SKM-1 treated with dmso at 0.1 percent for 144 hours (cell line): ENCODE results near the gene OTUD5.
A peak's percentile ranks its signal among the peaks of the same experiment; 100 is the strongest.
"Not testable (repeated sequence)": the region's sequence is repeated elsewhere in the genome, so short reads cannot be mapped to it uniquely, and the experiment has no call there.

Source experiments
- DNase-seq: peaks from one replicate; lab custom pipeline; 2025; ENCODE audit not compliant: unreplicated experiment; lab: John Stamatoyannopoulos, UW

OTUD5 gene, protein sequence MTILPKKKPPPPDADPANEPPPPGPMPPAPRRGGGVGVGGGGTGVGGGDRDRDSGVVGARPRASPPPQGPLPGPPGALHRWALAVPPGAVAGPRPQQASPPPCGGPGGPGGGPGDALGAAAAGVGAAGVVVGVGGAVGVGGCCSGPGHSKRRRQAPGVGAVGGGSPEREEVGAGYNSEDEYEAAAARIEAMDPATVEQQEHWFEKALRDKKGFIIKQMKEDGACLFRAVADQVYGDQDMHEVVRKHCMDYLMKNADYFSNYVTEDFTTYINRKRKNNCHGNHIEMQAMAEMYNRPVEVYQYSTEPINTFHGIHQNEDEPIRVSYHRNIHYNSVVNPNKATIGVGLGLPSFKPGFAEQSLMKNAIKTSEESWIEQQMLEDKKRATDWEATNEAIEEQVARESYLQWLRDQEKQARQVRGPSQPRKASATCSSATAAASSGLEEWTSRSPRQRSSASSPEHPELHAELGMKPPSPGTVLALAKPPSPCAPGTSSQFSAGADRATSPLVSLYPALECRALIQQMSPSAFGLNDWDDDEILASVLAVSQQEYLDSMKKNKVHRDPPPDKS

DNA sequence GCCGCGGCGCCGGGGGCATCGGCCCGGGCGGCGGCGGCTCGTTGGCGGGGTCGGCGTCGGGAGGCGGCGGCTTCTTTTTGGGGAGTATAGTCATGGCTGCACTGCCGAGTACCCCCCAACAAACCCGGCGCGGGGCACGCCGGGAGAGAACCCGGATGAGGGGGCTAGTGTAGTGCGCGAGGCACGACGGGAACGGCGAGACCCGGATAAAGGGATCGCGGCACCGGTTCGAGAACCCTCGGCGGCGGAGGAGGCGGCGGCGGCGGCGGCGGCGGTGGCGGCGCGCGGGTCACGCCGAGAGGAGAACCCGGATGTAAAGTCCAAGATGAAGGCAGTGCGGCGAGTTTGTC, at the start of gene OTUD5:
OTUD5 (minus strand) TSS at position 131 of the 350 bp plus-strand sequence; CDS start at position 94, 37 bp downstream.
- DNase-seq = no peak

DNA sequence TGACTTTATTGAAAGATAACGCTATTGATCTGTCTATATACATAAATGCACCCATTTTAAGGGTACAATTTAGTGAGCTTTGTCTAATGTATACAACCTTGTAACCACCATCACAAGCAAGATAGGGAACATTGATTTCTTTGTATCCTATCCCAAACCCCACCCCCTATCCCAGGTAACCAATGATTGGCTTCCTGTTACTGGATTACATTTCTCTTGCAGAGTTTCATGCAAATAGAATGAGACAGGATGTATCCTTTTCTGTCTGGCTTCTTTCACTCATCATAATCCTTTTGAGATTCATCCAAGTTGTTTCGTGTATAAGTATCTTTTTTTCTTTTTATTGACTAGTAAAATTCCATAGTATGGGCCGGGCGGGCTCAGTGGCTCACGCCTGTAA, 46.3 kb upstream of the OTUD5 start:
- DNase-seq = no peak

DNA sequence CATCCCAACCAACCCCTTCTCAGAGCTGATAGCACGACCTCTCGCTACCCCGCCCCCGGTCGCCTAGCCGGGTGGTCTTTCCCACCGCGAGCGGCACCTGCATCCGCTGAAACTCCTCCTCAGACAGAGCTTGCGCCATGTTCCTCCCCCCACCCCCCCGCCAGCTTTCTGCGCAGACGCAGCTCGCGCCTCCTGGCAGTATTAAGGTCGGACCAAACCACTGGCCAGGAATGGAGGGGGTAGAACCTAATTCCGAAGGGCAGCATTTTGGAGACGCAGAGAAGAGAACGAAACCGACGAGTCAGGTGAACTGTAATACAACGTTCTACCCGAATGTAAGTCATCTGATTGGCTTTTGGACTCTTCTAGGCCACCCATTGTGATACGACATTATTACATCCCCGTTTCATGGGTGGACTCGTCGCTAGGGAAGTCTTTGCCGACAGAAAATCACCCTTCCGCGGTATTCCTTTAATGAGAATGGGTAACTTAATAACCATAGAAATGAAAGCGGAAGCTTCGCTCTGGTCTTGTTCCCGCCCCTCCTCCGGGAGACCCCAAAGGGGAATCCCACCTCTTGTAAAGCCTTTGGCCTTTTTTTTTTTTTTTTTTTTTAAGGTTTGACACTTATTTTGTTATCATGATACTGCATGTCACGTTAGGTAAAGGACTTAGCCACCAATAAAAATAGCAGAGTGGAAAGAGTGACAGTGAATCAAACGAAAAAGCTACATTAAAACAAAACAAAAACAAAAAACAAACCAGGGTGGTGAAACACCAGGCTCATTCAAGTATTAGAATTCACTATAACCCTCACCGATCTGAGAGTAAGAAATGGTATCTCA, 44.9 kb upstream of the OTUD5 start, which contains the start of gene GRIPAP1:
GRIPAP1 (minus strand) TSS at position 174 of the 845 bp plus-strand sequence; CDS start at position 139, 35 bp downstream.
- peak; percentile 73 for DNase-seq

DNA sequence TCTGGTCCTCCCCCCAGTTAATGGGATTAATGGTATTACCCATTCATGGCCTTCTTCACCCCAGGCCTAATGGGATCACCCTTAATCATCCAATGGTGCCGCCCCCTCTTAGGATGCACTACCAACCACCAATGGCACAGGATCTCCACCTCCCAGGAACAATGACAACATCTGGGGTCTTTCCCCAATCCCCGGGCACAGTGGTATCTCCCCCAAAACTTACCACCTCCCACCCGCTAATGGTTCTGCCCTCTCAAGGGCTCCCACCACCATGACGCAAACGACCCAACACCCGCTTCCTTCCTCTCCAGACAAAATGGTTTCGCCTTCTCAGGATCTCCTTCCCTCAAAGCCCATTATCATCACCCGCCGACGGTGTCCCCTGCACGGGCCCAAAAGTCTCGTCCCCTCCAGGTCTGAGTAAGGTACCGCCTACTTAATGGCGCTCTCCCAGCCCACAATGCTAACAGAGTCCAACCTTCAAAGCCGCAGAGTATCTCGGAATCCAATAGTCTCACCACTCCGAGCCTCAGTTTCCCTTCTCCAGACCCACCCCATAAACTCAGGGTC, 44.2 kb upstream of the OTUD5 start:
- no peak for DNase-seq

DNA sequence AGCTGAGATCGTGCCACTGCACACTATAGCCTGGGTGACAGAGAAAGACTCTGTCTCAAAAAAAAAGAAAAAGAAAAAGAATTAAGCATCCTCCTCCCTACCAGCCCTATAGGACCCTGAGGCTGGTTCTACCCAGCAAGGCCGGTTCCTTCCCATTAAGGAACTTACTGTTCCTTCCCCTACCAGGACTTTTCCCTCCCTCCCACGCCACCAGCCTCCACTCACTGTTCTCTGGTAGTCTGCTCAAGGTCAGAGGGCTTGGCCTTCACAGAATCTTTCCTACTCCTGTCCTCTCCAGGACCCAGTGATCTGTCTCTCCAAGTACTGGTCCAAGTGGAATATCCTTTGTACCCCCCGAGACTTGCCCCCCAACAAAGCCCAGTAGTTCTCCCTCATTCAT, 43.2 kb upstream of the OTUD5 start:
- DNase-seq = no peak

DNA sequence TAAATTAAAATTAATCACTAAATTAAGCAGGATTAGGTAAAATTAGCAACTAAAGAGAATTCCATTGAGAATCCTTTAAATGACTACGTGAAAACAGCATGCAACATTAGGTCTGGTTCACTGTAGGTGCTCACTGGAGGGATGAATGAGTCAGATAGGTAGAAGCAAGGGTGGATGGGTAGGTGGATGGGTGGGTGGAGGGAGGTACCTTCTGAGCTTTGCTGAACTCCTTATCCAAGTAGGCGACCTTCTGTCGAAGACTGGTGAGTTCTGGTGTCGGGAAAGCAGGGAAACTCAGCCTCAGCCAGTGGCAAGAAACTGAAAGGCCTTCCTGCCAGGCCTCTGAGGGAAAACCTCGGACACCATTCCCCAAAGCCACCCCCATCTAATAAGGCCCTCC, 41.6 kb upstream of the OTUD5 start:
- DNase-seq = no peak

DNA sequence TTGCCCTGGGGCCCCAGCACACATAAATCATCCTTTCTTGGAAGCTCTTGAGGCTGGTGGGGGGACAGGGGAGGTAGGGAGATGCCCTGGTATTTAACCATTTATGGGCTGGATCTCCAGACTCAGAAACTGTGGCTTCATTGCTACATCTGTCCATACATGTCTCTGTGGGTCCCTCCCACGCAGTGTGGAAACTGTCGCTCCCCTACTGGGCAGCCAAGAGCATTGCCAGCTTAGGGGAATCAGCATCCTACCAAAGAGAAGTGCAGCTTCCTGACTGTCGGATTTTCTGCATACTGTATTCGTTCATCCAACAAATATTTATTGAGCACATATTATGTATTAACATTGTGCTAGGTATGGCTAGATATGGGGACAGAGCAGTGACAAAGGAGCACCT, 41.0 kb upstream of the OTUD5 start:
- DNase-seq = no peak

DNA sequence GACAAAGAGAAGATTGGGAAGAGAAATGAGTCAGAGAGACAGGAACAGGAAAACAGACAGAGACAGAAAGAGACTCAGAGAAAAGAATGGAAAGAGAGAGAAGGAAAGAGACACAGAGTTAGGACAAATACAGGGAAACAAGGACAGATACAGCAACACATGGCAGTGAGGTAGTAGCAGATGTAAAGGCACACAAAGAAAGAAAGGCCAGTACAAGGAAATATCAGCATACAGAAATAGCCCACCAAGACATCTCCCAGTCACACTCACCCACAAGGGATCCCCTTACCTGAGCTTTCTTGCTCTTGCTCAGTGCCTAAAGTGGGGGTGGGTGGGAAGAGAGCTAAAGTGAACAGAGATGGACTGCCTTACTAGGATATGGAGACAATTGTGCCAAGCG, 40.5 kb upstream of the OTUD5 start:
- DNase-seq = no peak

DNA sequence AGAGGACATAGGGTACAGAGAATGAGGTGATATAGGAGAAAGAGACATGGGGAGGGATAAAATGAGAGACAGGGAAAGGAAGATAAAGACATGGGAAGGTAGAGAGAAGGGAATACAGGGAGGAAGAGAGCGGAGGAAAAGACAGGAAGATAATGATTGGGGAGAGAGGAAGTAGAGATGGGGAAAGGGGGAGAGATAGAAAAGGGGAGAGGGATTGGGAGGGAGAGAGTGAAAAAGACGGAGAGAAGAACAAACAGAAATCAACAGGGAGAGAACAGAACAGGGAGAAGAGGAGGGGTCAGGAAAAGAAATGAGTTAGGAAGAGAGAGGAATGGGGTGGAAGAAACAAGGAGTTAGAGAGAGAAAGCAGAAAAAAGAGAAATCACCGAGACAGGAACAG, 40.0 kb upstream of the OTUD5 start:
- DNase-seq = no peak

DNA sequence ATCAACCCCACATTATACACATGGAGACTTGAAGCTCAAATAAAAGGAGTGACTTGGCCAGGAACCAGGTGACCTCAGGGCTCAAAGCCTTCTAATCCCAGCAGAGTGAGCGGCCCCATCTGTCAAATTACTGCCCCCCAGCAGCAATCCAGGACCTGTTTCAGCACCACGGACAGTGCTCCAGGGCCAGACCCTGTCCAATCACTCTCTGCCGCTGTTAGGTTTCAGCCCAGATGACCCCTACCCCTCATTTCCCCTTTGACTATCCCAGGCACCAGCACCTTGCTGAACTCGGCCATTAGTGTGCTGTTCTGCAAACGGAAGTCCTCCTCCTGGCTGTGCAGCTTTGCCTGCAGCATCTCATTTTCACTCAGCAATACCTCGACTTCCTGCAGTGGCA, 39.6 kb upstream of the OTUD5 start:
- DNase-seq = no peak

DNA sequence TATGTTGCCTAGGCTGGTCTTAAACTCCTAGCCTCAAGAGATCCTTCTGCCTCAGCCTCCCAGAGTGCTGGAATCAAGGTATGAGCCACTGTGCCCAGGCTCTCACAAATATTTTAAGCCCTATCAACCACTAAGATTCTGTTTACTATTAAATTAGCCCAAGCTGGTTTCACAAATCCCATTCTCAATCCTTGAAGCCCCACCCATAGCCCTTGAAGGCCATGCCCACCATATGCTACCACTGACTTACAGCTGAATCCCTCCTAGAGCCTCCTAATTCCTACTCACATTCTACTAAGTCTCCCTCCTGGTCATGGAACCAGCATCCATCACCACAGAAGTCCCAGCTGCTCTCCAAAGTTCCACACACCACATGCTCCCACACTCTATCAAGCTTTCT, 34.9 kb upstream of the OTUD5 start:
- DNase-seq = no peak

DNA sequence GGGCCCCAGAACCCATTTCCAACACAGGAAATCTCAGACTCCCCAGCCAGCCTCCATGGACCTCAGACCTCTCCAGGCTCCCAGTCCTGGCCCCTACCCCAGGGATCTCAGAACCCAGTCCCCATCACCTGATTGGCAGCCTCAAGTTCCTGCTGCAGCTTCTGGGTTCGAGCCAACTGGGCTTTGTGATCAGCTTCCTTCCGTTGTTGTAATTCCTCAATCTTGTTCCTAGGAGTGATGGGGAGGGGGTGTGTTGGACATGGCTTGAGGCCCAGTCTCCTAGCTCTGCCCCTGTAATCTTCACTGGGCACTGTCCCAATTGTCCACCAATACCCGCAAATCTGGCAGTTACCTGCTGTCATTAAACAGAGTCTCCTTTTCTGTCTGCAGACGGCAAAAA, 32.1 kb upstream of the OTUD5 start:
- no peak for DNase-seq

DNA sequence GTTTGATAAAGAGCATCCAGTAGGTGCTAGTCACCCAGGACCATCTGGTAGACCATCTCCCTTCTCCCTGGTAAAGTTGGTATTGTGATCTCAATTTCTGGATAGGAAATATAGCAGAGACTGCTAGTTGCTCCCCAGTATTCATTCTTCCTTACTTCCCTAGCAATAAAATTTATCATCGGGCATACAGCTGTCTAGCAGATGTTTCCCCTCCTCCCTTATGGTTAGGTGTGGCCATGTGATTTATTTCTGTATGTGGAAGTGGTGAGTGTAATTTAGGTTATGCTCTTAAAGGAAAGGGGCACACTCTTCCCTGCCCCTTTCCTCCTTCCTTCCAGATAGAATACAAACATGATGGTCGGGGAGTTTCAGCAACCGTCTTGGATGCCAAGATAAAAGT, 26.5 kb upstream of the OTUD5 start:
- no peak for DNase-seq

DNA sequence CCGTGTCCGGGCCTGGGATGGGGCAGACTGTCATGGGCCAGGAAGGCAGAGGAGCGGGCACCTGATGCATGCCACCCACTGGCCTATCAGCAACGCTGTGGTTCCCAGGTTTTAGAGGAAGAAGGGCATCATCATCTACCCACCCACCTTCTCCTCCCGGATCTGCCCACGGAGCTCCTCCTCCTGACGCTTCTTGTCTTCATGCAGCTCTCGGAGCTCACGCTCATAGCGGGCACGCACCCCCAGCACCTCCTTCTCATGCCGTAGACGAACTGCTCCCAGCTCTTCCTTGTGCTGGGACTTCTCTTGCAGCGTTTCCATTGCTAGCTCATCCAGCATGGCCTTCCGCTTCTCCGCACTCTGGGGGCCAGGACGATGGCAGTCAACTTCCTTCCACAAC, 25.7 kb upstream of the OTUD5 start:
- no peak for DNase-seq

DNA sequence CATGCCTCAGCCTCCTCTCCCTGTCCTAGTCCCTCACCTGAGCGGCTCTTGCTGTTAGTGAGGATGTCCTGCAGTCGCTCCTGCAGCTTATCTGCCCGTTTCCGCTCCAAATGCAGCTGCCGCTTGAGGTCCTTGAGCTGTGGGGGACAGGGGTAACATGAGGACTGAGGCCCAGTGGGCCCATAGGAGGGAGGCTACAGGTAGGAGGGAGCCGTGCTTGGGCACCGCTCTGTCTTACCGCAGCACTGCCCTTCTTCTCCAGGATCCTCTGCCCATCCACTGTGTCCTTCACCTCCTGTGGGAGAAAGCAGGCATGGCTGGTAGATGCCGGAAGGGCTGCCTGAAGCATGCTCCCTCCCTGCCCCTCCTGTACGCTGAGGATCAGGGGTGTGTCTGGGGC, 23.8 kb upstream of the OTUD5 start:
- DNase-seq = no peak

DNA sequence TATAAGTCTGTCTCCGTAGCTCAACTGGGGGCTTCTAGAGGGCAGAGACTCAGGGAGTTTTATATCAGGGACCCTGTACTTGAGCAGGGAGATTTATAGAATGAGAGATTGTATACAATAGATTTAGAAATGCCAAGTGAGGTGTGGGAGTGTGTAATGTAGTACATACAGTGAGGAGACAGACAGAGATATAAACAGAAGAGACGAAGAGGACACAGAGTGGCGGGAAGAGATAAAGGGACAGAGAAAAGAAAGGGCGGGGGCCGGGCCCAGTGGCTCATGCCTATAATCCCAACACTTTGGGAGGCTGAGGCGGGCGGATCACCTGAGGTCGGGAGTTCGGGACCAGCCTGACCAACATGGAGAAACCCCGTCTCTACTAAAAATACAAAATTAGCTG, 22.9 kb upstream of the OTUD5 start:
- DNase-seq = not testable (repeated sequence)

DNA sequence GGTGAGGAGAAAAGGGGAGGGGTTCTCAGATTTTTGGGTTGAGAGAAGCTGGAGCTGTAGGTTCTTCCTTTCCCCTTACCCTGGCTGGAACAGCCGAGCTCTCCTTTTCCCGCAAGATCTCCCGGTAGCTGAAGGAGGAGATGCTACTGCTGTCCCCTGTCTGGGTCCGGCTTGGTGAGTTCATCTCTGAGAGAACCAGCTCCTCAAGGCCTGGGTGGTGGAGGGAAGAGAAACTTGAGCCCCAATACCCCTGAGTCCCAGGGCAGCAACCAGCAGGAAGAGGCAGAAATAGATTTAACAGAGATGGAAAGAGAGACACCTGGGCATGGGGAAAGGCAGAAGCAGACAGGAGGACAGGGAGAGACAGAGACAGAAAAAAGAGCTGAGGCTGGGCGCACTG, 20.8 kb upstream of the OTUD5 start:
- no peak for DNase-seq

DNA sequence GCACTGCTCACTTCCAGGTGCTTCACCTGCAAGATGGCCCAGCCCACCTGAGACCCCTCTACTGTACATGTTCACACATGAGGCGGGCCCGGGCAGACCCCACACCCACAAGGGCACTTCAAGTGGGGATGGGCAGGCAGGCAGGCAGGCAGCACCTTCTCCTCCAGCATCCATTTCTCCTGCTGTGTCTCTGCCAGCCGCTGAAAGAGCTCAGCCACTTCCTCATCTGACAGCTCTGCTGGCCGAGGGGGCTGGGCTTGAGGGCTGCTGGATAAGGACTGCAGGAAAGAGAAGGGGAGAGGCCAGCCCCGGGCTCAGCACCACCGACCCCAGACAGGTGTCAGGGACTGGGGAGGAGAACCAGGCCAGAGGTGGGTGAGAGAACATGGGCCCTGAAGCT, 18.7 kb upstream of the OTUD5 start:
- DNase-seq = peak; percentile 0

DNA sequence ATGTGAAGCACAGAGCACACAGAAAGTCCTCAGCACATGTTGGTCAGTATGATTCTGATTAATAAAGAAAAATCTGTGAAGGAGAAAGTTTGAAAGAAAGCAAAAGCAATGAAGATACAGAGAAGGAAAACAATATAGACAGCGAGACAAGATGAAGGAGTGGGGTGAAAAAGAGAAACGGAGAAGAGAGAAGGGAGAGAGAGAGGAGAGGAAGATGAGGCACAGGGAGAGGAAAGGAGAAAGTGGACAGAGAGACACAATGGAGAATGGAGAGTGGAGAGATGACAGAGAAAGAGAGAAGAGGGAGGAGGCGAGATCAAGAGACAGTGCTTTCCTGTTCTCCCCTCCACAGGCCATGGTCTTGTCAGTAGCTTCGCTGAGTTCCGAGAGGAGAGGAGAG, 18.1 kb upstream of the OTUD5 start:
- no peak for DNase-seq

DNA sequence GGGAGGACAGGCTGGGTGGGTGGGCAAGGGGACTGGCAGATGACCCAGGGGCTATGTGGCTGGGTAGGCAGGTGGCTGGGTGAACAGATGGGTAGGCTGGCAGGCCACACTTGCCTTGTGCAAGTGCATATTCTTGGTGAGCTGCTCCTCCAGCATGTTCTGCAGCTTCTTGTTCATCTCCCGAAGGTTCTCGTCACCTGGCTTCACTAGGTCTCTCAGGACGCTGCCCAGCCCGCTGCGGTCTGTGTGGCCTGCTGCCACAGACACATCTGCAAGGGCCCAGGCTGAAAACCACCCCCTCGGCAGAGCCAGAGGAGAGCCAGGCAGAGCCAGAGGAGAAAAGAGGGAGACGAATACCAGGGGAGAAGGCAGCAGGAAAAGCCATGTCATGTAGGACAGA, 17.6 kb upstream of the OTUD5 start:
- no peak for DNase-seq

DNA sequence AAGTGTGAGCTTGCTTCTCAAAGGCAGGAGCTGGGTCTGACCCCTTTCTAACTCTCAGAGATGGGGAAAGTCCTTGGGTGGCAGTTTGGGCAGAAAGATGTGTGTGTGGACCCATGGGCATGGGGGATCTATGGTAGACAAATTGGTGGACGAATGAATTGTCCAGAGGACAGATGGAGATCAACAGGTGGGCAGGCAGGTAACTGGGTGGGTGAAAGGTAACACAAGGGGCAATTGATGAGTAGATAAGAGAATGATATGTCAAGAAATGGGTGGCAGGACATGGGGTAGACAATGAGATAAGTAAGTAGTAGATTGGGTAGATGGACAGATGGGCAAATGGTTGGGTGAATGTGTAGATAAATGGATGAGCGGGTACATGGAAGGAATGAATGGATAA, 17.2 kb upstream of the OTUD5 start:
- DNase-seq = no peak

DNA sequence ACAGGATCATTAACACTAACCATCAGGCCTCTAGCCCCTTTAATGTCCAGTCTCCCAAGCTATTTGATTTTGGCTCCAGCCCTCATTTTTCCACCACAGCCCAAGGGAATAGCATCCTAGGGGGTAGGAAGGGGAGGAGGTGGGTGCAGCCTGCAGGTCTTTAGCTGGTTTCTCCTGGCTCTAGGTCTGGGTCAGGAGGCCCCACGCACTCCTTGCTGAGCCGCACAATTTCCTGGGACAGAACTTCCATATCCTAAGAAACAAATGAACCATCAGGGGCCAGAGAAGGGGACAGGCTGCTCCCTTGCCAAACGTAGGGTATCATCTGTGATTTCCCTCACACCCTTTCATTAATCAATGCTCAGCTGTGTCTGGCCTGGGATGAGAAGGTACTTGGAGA, 16.6 kb upstream of the OTUD5 start:
- no peak for DNase-seq
